Measurements from ENCODE around the gene EXOC1. TPM values are rescaled to one million over a fixed set of nuclear protein-coding genes. Genes with fewer than 3 reads are reported as not detected.

The EXOC1 gene, protein sequence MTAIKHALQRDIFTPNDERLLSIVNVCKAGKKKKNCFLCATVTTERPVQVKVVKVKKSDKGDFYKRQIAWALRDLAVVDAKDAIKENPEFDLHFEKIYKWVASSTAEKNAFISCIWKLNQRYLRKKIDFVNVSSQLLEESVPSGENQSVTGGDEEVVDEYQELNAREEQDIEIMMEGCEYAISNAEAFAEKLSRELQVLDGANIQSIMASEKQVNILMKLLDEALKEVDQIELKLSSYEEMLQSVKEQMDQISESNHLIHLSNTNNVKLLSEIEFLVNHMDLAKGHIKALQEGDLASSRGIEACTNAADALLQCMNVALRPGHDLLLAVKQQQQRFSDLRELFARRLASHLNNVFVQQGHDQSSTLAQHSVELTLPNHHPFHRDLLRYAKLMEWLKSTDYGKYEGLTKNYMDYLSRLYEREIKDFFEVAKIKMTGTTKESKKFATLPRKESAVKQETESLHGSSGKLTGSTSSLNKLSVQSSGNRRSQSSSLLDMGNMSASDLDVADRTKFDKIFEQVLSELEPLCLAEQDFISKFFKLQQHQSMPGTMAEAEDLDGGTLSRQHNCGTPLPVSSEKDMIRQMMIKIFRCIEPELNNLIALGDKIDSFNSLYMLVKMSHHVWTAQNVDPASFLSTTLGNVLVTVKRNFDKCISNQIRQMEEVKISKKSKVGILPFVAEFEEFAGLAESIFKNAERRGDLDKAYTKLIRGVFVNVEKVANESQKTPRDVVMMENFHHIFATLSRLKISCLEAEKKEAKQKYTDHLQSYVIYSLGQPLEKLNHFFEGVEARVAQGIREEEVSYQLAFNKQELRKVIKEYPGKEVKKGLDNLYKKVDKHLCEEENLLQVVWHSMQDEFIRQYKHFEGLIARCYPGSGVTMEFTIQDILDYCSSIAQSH
- 10 to 100 TPM; 52.3 to 75.4 (median 61.3) TPM for total RNA-seq

DNA sequence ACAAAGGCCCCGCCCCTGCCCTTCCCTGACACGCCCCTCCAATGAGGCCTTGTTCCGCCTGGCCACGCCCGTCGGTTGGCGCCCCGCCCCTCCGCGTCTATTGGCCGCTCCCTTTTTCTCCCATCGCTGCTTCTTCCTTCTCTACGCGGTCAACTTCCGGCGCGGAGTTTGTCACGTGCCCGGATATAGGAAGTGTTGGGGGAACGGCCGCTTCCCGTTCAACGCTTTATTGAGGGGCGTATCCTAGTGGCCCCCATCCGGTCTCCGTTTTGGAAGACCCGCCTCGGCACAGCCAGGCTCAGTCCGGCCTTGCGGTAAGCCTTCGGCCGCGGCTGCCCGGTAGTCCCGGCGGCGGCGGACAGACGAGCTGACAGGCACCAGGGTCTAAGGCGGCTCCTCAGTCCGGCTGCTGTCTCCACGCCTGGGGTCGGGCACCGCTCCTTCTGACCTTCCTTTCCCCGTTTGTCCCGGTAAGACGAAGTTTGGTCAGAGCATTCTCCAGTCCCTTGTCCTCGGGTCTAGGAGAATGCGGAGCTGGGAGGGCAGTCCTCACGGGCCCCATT lies at the start of gene EXOC1:
EXOC1 (plus strand) TSS at position 165 of the 563 bp plus-strand sequence. CDS start 4,676 bp downstream, outside the sequence.
- TF ChIP-seq, protein P1, sequence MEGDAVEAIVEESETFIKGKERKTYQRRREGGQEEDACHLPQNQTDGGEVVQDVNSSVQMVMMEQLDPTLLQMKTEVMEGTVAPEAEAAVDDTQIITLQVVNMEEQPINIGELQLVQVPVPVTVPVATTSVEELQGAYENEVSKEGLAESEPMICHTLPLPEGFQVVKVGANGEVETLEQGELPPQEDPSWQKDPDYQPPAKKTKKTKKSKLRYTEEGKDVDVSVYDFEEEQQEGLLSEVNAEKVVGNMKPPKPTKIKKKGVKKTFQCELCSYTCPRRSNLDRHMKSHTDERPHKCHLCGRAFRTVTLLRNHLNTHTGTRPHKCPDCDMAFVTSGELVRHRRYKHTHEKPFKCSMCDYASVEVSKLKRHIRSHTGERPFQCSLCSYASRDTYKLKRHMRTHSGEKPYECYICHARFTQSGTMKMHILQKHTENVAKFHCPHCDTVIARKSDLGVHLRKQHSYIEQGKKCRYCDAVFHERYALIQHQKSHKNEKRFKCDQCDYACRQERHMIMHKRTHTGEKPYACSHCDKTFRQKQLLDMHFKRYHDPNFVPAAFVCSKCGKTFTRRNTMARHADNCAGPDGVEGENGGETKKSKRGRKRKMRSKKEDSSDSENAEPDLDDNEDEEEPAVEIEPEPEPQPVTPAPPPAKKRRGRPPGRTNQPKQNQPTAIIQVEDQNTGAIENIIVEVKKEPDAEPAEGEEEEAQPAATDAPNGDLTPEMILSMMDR (IDR thresholded peaks at IDR 0.05; ENCODE audit: low read depth) = no peak

DNA sequence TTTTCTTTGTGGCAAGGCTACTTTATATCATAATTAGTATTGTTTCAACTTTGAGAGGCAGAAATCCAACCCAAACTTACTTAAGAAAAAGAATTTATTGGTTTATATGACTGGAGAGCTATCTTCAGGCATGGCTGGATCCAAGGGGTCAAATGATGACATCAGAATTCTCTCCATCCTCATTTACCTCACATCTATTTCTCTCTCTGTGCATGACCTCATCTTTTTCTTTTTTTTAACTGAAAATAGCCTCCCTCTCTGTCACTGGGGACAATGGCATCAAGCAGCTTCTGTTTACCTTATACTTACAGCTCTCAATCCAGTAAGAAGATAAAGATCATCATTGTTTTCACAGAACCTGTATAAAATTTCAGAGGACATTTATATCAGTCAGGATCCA lies 45.9 kb upstream of the EXOC1 start:
- TF ChIP-seq, protein P1 (IDR thresholded peaks at IDR 0.05; ENCODE audit: low read depth) = no peak

DNA sequence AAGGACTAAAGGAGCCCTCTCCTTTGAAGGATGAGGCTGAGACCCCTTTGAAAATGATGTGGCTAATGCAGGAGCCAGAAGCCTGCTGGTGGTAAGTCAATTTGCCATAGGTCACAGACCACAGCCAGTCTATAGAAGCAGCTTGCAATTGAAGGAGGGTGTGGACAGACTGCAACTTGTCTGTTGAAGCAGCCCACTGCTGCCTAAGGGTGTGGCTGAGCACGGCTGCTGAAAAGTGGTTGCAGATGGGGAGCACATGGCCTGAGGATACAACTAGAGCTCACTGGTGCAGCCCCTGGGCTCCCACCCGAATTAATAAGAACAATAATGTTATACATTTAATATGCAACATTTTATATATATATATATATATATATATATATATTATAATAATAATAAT lies 45.3 kb upstream of the EXOC1 start:
- TF ChIP-seq, protein P1 (IDR thresholded peaks at IDR 0.05; ENCODE audit: low read depth) = no peak

DNA sequence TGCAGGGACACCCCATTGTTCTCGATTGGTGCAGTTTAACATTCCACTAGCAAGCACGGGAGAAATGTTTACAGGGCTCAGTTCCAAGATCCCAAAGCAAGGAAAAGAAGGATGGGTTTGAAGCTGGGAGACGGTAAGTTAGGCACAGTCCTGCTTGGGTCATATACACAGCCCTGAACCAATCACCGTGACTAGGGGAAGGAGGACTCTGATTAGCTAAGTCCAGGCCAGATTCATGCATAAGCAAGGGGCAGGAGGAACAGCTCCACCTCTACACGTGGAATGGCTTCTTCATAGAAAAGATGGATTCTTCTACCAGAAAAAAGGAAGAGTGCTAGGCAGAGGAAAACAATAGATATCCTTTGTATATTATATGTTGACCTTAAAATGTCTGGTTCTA lies 44.8 kb upstream of the EXOC1 start:
- TF ChIP-seq, protein P1 (IDR thresholded peaks at IDR 0.05; ENCODE audit: low read depth) = no peak

DNA sequence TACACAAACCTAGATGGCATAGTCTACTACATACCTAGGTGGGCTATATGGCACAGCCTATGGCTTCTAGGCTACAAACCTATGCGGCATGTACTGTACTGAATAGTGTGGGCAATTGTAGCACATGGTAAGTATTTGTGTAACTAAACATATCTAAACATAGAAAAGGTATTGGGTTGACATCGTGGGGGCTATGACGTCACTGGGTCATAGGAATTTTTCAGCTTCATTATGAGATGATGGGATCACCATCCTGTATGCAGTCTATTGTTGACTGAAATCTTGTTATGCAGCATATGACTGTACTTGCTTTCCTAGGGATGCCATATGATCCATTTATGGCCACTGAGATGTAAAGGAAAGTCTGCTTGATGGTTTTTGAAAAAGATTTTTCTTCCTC lies 35.8 kb upstream of the EXOC1 start:
- TF ChIP-seq, protein P1 (IDR thresholded peaks at IDR 0.05; ENCODE audit: low read depth) = no peak

DNA sequence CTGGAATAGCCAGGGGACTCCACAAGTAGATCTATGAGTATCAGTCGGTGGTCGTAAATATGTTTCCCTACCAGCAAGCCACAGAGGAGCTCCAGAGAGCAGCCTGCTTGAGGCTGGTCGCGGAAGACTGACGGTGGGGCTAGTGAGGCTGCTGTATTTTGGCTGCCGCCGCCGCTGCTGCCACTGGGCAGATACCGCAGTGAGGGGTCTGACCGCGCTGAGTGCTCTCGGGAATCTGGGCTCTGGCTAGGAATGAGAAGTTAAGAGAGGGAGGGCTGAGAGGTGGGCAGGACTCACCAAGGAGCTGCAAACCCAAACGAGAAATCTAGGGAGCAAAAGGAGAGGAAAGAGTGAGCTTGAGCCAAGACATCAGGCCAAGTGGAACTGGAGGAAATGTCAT lies 33.8 kb upstream of the EXOC1 start, which contains the start of gene EXOC1L:
EXOC1L (plus strand) TSS at position 157 of the 400 bp plus-strand sequence; CDS start at position 394, 237 bp downstream.
- TF ChIP-seq, protein P1 (IDR thresholded peaks at IDR 0.05; ENCODE audit: low read depth) = no peak
